Neutrophil (primary cell): ENCODE data around the gene MLLT3.

Source experiments
- H3K27ac ChIP-seq: fragments of 200-600 bp; sonication (generic); 2 replicates; pipeline ENCODE4 v1.5.1; 2016; ENCODE audit warnings: mild to moderate bottlenecking, moderate library complexity
- H3K27me3 ChIP-seq: fragments of 200-600 bp; sonication (generic); 2 replicates; pipeline ENCODE4 v1.6.0; 2016; ENCODE audit warnings: mild to moderate bottlenecking
- H3K36me3 ChIP-seq: fragments of 200-600 bp; sonication (generic); 2 replicates; pipeline ENCODE4 v1.5.1; 2017
- H3K4me1 ChIP-seq, 2 experiments: fragments of 200-600 bp in 1 of 2; sonication (generic) in 1 of 2; 1 replicate in 1 of 2; 2 replicates in 1 of 2; pipeline versions ENCODE4 v1.5.1 to v1.6.1; 2013 to 2016; ENCODE audit warnings: low read depth in 1 of 2, low read length in 1 of 2, mild to moderate bottlenecking in 1 of 2, moderate library complexity in 1 of 2; ENCODE audit not compliant: control insufficient read depth in 1 of 2, insufficient read depth in 1 of 2
- H3K4me3 ChIP-seq, 2 experiments: fragments of 200-600 bp in 1 of 2; sonication (generic) in 1 of 2; 1 replicate in 1 of 2; 2 replicates in 1 of 2; pipeline ENCODE4 v1.5.1; 2013 to 2016; ENCODE audit warnings: low read depth in 1 of 2, low read length in 1 of 2, mild to moderate bottlenecking in 1 of 2, moderate library complexity in 1 of 2
- H3K9me3 ChIP-seq: fragments of 200-600 bp; sonication (generic); 2 replicates; pipeline ENCODE4 v1.5.1; 2016
- CTCF ChIP-seq: fragments of 200-600 bp; sonication (generic); IDR thresholded peaks from 2 replicates; pipeline ENCODE4 v1.5.1; 2016; ENCODE audit warnings: antibody characterized with exemption

MLLT3 gene

GRCh38 chr9:20570756-20571155 lies 51.5 kb downstream of the MLLT3 start:
- TF ChIP-seq CTCF = no peak
- H3K4me3 ChIP-seq = no peak overlapping the region

GRCh38 chr9:20570087-20570486 lies 52.2 kb downstream of the MLLT3 start:
- Histone ChIP-seq H3K4me3 (no peak overlapping the region), H3K27ac (no peak overlapping the region), H3K36me3 (no peaks in the 10 kb centered on the region), H3K4me1 (no peaks in the 10 kb centered on the region), H3K27me3 (no peaks in the 10 kb centered on the region), H3K9me3 (no peaks in the 10 kb centered on the region)
- TF ChIP-seq CTCF = no peak

More at GRCh38 chr9:20570756-20571155, 51.5 kb downstream of the MLLT3 start:
- H3K4me1 ChIP-seq = no peaks in the 10 kb centered on the region
- no peaks in the 10 kb centered on the region for H3K27me3 ChIP-seq
- no peaks in the 10 kb centered on the region for H3K36me3 ChIP-seq
- no peaks in the 10 kb centered on the region for H3K9me3 ChIP-seq
- H3K27ac ChIP-seq = no peak overlapping the region

- Histone ChIP-seq H3K36me3 (no peaks in the 10 kb centered on the region), H3K27me3 (no peaks in the 10 kb centered on the region), H3K4me1 (no peaks in the 10 kb centered on the region), H3K9me3 (no peaks in the 10 kb centered on the region), H3K4me3 (no peak overlapping the region), H3K27ac (no peak overlapping the region)
- no peak for TF ChIP-seq CTCF
Measured at GRCh38 chr9:20569525-20569924, 52.8 kb downstream of the MLLT3 start.

GRCh38 chr9:20568400-20568799 lies 53.9 kb downstream of the MLLT3 start:
- no peaks in the 10 kb centered on the region for H3K4me1 ChIP-seq
- TF ChIP-seq CTCF = no peak

GRCh38 chr9:20566401-20566800 lies 55.9 kb downstream of the MLLT3 start:
- TF ChIP-seq CTCF = no peak
- no peaks in the 10 kb centered on the region for H3K4me1 ChIP-seq
- no peak overlapping the region for H3K4me3 ChIP-seq
- no peaks in the 10 kb centered on the region for H3K36me3 ChIP-seq
- H3K27me3 ChIP-seq = no peaks in the 10 kb centered on the region
- no peaks in the 10 kb centered on the region for H3K9me3 ChIP-seq
- H3K27ac ChIP-seq = no peak overlapping the region

More at GRCh38 chr9:20568400-20568799, 53.9 kb downstream of the MLLT3 start:
- H3K36me3 ChIP-seq = no peaks in the 10 kb centered on the region
- no peak overlapping the region for H3K4me3 ChIP-seq
- H3K27me3 ChIP-seq = no peaks in the 10 kb centered on the region
- H3K9me3 ChIP-seq = no peaks in the 10 kb centered on the region
- no peak overlapping the region for H3K27ac ChIP-seq

GRCh38 chr9:20564650-20565049 lies 57.6 kb downstream of the MLLT3 start:
- Histone ChIP-seq H3K27me3 (no peaks in the 10 kb centered on the region), H3K9me3 (no peaks in the 10 kb centered on the region), H3K4me3 (no peak overlapping the region), H3K36me3 (no peaks in the 10 kb centered on the region), H3K27ac (no peak overlapping the region), H3K4me1 (no peaks in the 10 kb centered on the region)
- TF ChIP-seq CTCF = no peak
